Measurements from ENCODE around the gene CAV1. TPM values are rescaled to one million over a fixed set of nuclear protein-coding genes. Genes with fewer than 3 reads are reported as not detected.
A peak's percentile ranks its signal among the peaks of the same experiment; 100 is the strongest.

Gene CAV1
- total RNA-seq, 1 donor from 2014 or later = 695 TPM

DNA sequence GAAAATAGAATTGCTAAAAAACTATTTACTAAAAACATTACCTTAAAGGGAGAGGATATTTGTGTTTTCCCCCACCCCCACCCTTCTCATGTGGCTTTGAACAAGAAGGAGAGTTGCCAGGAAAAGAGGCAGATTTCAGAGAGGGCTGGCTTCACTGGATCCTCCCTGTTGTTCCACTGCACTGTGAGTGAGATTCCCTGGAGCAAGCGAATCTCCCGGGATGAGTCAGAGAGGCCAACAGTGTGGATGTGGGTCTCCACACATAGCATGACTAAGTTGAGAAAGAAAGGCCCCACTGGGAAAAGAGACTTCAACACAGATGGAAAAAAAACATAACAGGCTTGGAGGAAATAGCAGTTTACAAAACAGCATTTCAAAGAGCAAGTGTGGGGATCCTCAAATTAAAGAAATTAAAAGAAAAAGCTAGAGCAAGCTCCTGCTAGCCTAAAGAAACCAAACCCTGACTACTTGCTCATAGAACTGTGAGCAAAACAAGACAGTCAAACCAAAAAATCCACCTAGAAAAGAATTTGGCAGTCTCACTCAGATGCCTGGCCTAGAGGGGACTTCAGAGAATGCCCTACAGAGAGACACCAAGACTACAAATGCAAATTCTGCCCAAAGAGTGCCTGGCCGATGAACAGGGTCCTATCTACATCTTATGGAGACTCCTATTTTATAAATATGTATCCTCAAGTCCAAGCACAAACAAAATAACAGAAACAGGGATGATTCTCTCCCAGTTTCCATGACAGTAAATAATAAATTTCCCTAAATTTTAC lies 3.4 kb downstream of the CAV1 start:
- ATAC-seq = no peak
- Histone ChIP-seq H3K4me1 (peaks cover 11% of the 10 kb centered on the region), H3K27ac (peak overlapping the region; percentile 90), H3K27me3 (no peaks in the 10 kb centered on the region), H3K9me3 (no peaks in the 10 kb centered on the region), H3K4me3 (peak overlapping the region; percentile 68), H3K36me3 (no peaks in the 10 kb centered on the region)
- intact Hi-C loops (cut with DNase I) = loop anchor here (10.0 kb wide), 2 partner anchors 47 to 263 kb away; no protein-coding TSS in a partner anchor
- TF ChIP-seq CTCF (IDR thresholded peaks at IDR 0.05) = no peak
- DNase-seq = no peak

GRCh38 chr7:116529250-116529649 lies 4.4 kb downstream of the CAV1 start:
- Histone ChIP-seq H3K27ac (peak overlapping the region; percentile 59), H3K27me3 (no peaks in the 10 kb centered on the region), H3K4me3 (peak overlapping the region; percentile 68), H3K36me3 (no peaks in the 10 kb centered on the region), H3K9me3 (no peaks in the 10 kb centered on the region), H3K4me1 (peaks cover 6% of the 10 kb centered on the region)
- no peak for TF ChIP-seq CTCF (IDR thresholded peaks at IDR 0.05)
- intact Hi-C loops (cut with DNase I) = loop anchor here (10.0 kb wide), 2 partner anchors 46 to 264 kb away; no protein-coding TSS in a partner anchor
- ATAC-seq (no peak), DNase-seq (no peak)

DNA sequence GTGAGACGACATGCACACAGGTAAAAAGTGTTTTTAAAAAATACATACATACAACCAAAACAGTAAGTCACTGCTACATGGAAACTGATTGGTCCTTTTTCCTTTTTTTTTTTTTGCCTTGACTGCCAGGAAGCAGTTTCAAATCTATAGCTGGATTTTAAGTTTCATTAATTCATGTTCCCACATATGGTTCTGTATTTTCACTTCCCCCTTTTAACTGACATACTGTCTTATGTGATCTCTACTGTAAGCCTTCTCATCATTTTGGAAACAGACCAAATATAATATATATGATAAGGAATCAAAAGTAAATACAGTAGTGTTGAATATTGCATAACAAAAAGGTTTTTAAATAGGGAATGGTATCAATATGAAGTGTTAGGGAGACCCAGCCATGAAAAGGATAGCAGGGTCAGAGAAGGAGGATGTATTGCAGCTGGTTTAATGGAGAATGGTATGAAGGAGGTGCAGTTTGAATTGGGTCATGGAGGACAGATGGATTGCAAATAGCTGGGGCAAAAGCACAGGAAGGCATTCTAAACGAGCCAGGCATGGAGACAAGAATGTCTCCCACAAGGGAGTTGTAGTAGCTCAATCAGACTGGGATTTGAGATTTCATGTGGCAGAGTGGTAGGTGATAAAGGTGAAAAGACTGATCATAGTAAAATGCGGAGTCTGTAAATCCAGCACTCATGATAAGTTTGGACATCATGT lies 5.4 kb downstream of the CAV1 start:
- DNase-seq = no peak
- TF ChIP-seq CTCF (IDR thresholded peaks at IDR 0.05) = no peak
- intact Hi-C loops (cut with DNase I) = no loop called here
- H3K9me3 ChIP-seq = no peaks in the 10 kb centered on the region
- H3K4me1 ChIP-seq = peaks cover 6% of the 10 kb centered on the region
- H3K27me3 ChIP-seq = no peaks in the 10 kb centered on the region
- no peaks in the 10 kb centered on the region for H3K36me3 ChIP-seq
- H3K27ac ChIP-seq = peak overlapping the region; percentile 38
- peak overlapping the region; percentile 68 for H3K4me3 ChIP-seq
- ATAC-seq = no peak

DNA sequence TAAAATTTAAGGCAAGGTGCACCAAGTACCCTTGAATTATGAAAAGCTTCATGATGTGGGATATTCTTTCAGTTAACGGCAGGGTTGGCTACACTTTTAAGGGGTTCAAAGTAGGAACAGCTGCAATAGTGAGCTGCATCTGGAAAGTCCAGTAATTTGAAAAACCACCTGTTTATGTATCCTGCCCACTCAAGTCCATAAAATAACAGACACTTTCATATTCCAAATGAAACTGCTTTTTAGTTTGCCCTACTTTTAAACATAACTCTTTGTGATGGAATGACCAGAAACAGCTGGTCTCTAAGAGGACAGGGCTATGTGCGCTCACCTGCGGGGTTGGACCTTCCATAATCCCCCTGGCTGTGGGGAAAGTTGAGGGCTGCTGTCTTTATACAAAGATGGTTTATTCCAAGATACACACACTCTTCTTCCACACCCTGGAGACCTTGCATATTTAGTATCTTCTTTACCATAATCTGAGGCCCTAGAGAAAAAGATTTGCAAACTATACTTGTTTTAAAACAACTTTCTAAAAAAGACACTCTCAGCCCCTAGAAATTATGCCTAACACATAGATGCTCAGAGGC lies 7.4 kb downstream of the CAV1 start:
- Histone ChIP-seq H3K4me3 (peak overlapping the region; percentile 68), H3K27me3 (no peaks in the 10 kb centered on the region), H3K36me3 (peaks cover 6% of the 10 kb centered on the region), H3K9me3 (no peaks in the 10 kb centered on the region), H3K4me1 (peaks cover 1% of the 10 kb centered on the region), H3K27ac (peak overlapping the region; percentile 56)
- intact Hi-C loops (cut with DNase I) = no loop called here
- no peak for DNase-seq
- no peak for TF ChIP-seq CTCF (IDR thresholded peaks at IDR 0.05)
- no peak for ATAC-seq

- Histone ChIP-seq H3K27me3 (no peaks in the 10 kb centered on the region), H3K4me3 (no peak overlapping the region), H3K9me3 (no peaks in the 10 kb centered on the region), H3K36me3 (peaks cover 6% of the 10 kb centered on the region), H3K4me1 (no peaks in the 10 kb centered on the region), H3K27ac (peak overlapping the region; percentile 45)
- DNase-seq = no peak
- ATAC-seq = peak; percentile 48
- no peak for TF ChIP-seq CTCF (IDR thresholded peaks at IDR 0.05)
- intact Hi-C loops (cut with DNase I) = no loop called here
These were observed 10.0 kb downstream of the CAV1 start for GRCh38 chr7:116534790-116535189.

Measured in upper lobe of right lung (tissue), 1 donor.